HG03520 (cell line): ENCODE results near the gene OLFML1.

Experiments used
- ATAC-seq: cut with Tn5 transposase; IDR thresholded peaks from one replicate; pipeline ENCODE4 v1.9.1; 2021; ENCODE audit warnings: mild to moderate bottlenecking, moderate library complexity; ENCODE audit not compliant: unreplicated experiment

Gene OLFML1

DNA sequence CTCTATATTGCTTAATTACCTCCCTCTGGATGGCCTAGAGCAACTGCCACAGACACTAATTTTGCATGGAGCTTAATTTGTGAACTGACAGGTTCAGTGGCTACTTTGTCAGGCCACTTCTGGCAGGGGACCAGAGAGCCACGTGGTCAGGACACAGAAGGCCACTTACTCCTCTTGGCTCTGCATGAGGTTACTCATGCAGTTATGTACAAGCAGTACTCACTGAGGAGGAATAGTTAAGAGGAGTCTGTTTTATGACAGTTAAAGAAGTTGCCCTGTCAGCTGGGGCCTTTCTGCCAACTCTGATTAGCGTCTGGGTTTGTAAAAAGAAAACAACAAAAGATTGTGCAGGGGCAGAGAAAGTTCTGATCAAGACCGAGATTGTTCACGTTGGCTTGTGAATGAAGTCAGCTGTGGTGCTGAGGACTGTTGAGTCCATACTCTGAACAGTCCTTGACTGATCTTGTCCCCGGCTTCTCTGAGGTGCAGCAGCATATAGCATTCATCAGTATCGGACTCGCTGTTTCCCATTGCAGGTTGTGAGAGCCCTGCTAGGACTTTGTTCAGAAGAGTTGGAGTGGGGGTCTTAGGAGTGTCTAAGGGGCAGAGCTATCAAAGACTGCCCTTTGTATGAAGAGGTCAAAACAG lies 69.9 kb downstream of the OLFML1 start:
- ATAC-seq, result no peak

DNA sequence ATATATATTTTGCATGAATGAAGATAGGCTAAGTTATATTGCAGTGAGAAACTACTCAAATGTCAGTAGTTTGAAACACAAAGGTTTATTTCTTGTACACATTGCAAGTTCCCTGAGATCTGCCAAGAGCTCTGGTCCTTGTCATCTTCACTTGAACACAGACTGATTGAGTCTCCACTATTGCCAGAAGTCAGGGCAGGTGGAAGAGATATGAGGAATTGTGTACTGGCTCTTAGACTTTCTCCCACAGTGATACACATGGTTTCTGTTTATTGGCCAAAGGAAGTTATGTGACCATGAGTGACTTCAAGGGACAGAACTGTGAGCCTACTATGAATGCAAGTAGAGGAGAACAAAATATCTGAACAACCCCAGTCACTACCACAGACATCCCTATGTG lies 72.7 kb downstream of the OLFML1 start:
- no peak for ATAC-seq

DNA sequence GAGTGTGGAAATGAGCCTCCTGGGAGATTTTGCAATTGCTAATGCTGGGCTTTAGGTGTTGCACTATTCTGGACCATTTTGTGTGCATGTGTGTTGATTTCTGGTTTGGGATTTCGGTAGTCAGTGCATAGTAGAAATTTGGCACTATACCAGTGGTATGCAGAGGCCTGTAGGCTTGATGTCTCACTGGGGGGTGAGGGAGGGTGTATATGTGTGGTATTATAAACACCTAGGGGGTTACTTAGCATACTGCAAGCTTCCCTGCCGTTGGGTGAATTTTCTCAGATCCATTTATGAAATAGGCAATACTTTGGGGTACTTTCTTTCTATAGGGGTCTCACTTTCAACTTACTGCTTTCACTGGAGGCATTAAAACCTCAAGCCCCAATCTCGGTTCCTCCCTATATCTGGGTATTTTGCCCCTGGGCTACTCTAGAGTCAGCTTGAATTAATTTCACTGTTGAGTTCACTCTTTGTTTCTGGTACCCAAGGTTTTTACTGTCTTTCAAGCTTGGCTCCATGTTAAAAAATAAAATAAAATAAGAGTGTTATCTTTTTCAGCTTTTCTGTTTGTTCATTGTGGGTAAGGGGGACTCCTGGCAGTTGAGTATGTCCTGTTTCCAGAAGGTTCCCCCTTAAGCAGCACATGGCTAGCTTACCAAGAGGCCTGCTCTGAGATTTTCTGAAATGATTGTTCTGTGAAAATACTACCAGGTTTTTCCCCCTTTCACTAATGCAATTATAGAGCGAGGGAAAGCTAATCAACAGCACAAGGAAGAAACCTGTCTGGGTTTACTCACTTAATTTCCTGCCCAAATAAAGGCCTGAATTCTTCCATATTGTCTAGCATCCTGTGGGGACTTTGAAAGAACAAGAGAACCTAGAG lies 74.3 kb downstream of the OLFML1 start:
- no peak for ATAC-seq
